HG03439 (cell line): ENCODE data around the gene FAM177B.

ENCODE experiments used
- ATAC-seq: cut with Tn5 transposase; IDR thresholded peaks from one replicate; pipeline ENCODE4 v1.9.1; 2021; ENCODE audit warnings: mild to moderate bottlenecking, moderate library complexity; ENCODE audit not compliant: unreplicated experiment

The FAM177B gene

DNA sequence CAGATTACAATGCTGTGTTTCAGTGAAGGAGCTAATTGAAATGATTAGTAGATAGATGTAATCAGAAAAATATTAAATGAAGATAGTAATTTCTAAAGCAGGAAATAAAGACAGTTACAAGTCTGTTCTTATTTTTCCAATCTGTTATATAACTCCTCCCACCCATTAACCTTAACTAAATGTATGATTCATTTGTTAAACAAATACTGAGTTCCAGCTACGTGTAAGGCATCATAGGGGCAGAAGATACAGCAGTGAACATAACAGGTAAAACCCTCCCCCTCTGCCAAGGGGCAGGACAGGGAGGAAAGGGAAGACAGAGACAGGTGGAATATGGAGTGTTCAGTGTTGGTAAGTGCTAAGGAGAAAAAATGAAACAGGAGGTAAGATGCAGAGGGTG is at the start of gene FAM177B:
Gene FAM177B (plus strand): TSS at position 231 of the 400 bp plus-strand sequence. CDS start 9,344 bp downstream, outside the sequence.
- no peak for ATAC-seq

GRCh38 chr1:222691016-222691415 is 46.0 kb upstream of the FAM177B start:
- ATAC-seq: no peak

- ATAC-seq: no peak
These were observed 42.1 kb upstream of the FAM177B start for GRCh38 chr1:222694927-222695326.

- ATAC-seq: no peak
These were observed 40.3 kb upstream of the FAM177B start for GRCh38 chr1:222696741-222697140.

- no peak for ATAC-seq
These were observed 39.8 kb upstream of the FAM177B start for GRCh38 chr1:222697203-222697602.

GRCh38 chr1:222697826-222698225 is 39.2 kb upstream of the FAM177B start:
- ATAC-seq: no peak

DNA sequence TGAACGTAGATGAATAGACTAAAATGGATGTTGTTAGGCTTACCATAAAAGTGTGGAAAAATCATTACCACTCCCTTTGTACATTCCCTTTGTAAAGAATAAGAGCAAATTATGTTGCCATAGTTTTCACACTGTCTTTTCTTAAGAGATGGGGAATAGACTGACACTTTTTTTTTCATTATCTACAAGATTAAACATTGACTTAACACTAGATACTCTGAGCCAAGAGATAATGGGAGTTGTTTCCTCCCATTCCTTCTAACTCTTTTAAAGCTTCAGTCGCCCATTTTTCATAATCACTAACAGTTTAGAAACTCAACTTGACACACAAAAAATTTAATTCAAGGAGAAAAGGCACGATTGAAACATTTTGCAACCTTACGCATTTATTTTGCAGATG is 34.8 kb upstream of the FAM177B start:
- ATAC-seq: no peak

- no peak for ATAC-seq
These were observed 32.7 kb upstream of the FAM177B start for GRCh38 chr1:222704260-222704659.

- no peak for ATAC-seq
These were observed 30.2 kb upstream of the FAM177B start for GRCh38 chr1:222706815-222707214.

DNA sequence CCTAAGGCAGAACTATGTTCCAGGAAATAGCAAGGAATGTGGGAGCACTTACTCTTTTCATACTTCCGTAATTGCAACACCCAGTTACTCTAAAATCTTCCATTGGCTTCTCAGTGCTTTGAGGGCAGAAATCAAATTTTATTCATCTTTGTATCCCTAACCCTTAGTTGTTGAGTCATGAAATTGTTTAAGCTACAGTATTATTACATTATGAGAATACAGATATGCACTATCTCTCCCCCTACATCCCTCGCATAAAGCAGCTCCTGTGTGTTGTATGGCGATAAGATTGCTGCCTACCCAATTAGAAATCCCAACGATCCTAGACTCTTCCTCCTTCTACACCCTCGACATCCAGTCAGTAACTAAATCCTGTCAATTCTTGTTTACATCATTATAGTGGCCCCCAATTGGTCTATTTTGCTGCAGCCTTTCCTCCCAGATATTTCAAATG is 27.3 kb upstream of the FAM177B start:
- no peak for ATAC-seq

- peak; percentile 38 for ATAC-seq
These were observed 25.4 kb upstream of the FAM177B start for GRCh38 chr1:222711319-222712252.

GRCh38 chr1:222712253-222713090 is 24.5 kb upstream of the FAM177B start, which contains the start of the genes AIDA and BROX:
TSS of gene AIDA (minus strand) at chr1:222712491. CDS start at chr1:222712317, 174 bp downstream.
TSS of gene BROX (plus strand) at chr1:222712564. CDS start at chr1:222715700, 3,136 bp downstream.
- ATAC-seq: peak; percentile 85

DNA sequence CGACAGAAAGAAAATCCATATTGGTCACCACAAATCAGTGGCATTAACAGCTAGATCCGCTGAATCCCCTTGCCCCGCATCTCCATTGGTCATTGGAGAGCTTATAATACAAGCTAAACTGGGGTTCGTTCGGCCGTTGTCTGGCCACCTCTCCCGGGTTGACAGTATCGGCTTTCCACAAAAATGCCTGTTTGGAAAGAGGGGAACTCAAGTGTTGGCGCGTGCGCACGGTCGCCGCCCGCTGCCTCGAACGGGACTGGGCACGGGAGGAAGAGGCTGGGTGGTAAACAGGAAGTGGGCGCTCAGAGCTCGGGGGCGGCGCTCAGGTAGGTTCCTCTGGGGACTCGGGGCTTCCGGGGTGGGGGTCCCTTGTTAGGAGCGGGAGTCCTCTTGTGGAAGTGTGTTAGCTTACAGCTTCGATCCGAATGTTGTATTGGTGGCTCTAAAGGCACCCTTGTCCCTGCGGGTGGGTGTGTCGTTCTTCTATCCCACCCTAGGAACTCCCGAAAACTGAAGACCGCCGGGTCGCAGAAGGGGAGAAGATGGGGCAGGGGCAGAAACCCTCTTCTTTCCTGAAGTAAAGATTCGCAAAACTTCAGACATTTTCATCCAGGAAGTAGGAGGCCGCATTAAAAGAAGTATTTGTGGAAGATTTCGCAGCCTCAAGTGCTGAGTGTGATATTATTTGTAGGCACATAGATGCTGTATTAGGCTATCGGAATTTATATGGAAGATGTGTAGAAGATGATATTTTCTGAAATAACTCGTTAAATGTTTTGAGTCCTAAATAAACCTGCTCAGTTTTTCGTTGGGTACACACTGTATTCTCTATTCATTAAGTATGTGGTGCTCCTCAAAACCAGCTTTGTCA is 23.7 kb upstream of the FAM177B start:
- ATAC-seq: peak; percentile 73

GRCh38 chr1:222716393-222716792 is 20.6 kb upstream of the FAM177B start:
- no peak for ATAC-seq

DNA sequence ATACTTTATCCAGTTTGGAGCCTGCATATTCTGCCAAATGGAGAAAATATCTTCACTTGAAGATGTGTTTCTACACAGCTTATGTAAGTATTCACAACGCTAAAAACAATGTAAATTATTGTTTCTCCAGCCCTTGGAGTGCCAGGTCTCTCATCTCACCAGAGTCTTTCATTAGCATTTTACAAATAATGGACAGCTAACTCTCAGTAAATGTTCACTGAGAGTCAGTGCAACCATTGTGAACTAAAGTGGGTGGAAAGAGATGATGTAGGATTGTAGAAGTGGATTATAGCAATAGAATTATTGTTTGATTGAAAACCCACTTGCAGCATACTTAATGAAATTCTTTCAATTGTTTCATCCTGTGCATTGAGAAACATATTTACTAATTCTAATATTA is 8.3 kb upstream of the FAM177B start:
- ATAC-seq: no peak

- ATAC-seq: no peak
These were observed 6.1 kb upstream of the FAM177B start for GRCh38 chr1:222730866-222731265.

GRCh38 chr1:222732216-222733159 is 4.5 kb upstream of the FAM177B start:
- ATAC-seq: peak; percentile 98

GRCh38 chr1:222734740-222735139 is 2.3 kb upstream of the FAM177B start:
- ATAC-seq: no peak

GRCh38 chr1:222736470-222736869 is 532 bp upstream of the FAM177B start:
- no peak for ATAC-seq
